K562 (cell line): Measurements from ENCODE around the gene DENND2C. TPM values are rescaled to one million over a fixed set of nuclear protein-coding genes. Genes with fewer than 3 reads are reported as not detected.

Source experiments
- BCL6 ChIP-seq: fragments of 250-450 bp; sonication (Bioruptor Pico); IDR thresholded peaks from 2 replicates; pipeline ENCODE4 v1.4.0; 2020
- C11orf30 ChIP-seq: fragments of 450-650 bp; IDR thresholded peaks from 2 replicates; pipeline ENCODE4 v1.6.1; 2016; ENCODE audit warnings: low read depth, mild to moderate bottlenecking
- CREB1 ChIP-seq, 2 experiments: sonication (generic) in 1 of 2; formaldehyde crosslinking in 1 of 2; IDR thresholded peaks; 2 replicates each; pipeline versions ENCODE4 v1.6.1 to v1.8.0; 2012 to 2022; ENCODE audit warnings: inconsistent platforms in 1 of 2, mild to moderate bottlenecking in 1 of 2, missing genetic modification reagents in 1 of 2, moderate library complexity in 1 of 2
- ESRRB ChIP-seq: fragments of 250-450 bp; sonication (Bioruptor Pico); IDR thresholded peaks from 2 replicates; pipeline ENCODE4 v1.5.0; 2020; ENCODE audit warnings: mild to moderate bottlenecking, moderate library complexity, borderline replicate concordance
- KDM4B ChIP-seq, 2 experiments: fragments of 450-650 bp in 1 of 2; sonication (generic) in 1 of 2; IDR thresholded peaks; 2 replicates each; pipeline ENCODE4 v1.6.1; 2016 to 2017; ENCODE audit warnings: borderline replicate concordance in 2 of 2, antibody characterized with exemption in 1 of 2, low read depth in 1 of 2, mild to moderate bottlenecking in 1 of 2
- MTA1 ChIP-seq: fragments of 450-650 bp; IDR thresholded peaks from 2 replicates; pipeline ENCODE4 v1.6.1; 2017; ENCODE audit warnings: borderline replicate concordance
- YY1 ChIP-seq, 3 experiments: IDR thresholded peaks; 2 replicates each; pipeline ENCODE4 v1.6.1; 2011; ENCODE audit warnings: low read length in 2 of 3, mild to moderate bottlenecking in 2 of 3, moderate library complexity in 2 of 3, borderline replicate concordance in 1 of 3, control low read depth in 1 of 3, low read depth in 1 of 3; ENCODE audit not compliant: insufficient read depth in 3 of 3, insufficient replicate concordance in 2 of 3, control insufficient read depth in 1 of 3, insufficient read length in 1 of 3; ENCODE audit errors: extremely low read depth in 1 of 3
- ZNF165 ChIP-seq: fragments of 250-450 bp; sonication (Bioruptor Pico); IDR thresholded peaks from 2 replicates; pipeline ENCODE4 v1.4.0; 2020; ENCODE audit warnings: borderline replicate concordance
- ZNF668 ChIP-seq: fragments of 250-450 bp; sonication (Bioruptor Pico); IDR thresholded peaks from 2 replicates; pipeline ENCODE4 v1.8.0; 2022; ENCODE audit warnings: mild to moderate bottlenecking, inconsistent platforms
- ZNF79 ChIP-seq: fragments of 250-450 bp; sonication (Bioruptor Pico); IDR thresholded peaks from 2 replicates; pipeline ENCODE4 v1.4.0; 2020; ENCODE audit warnings: low read depth, mild to moderate bottlenecking, moderate library complexity
- polyA plus RNA-seq, 8 experiments: library from polyadenylated mRNA; depleted of rRNA in 4 of 8; stranded (reverse) in 5 of 8; unstranded in 3 of 8; fragments of >200 nt; fragmentation: Nextera tagmentation in 2 of 8; fragmentation: Illumina TruSeq in 1 of 8; extraction: Ambion mirVana in 2 of 8; extraction: Trizol in 1 of 8; gene quantifications; 2 replicates each; pipeline versions ENCODE4 v1.2.1 to v1.2.3, GENCODE V29; 2011 to 2014; ENCODE audit warnings: inconsistent platforms in 1 of 8, missing spikeins in 1 of 8
- total RNA-seq, 7 experiments: library from RNA; depleted of rRNA in 6 of 7; stranded (reverse); fragments of >200 nt in 6 of 7; fragmentation: Illumina TruSeq in 2 of 7; extraction: Trizol in 2 of 7; gene quantifications; 2 replicates each; pipeline versions ENCODE4 v1.2.1 to v1.2.3, GENCODE V29; 2011 to 2021; ENCODE audit warnings: low replicate concordance in 1 of 7
- TF ChIP-seq, protein P1 (sequence below): sonication (generic); formaldehyde crosslinking; IDR thresholded peaks from 2 replicates; pipeline ENCODE4 v1.8.0; 2022; ENCODE audit warnings: mild to moderate bottlenecking, missing genetic modification reagents
- TF ChIP-seq, protein P2 (sequence below): sonication (generic); formaldehyde crosslinking; IDR thresholded peaks from 2 replicates; pipeline ENCODE4 v1.8.0; 2022; ENCODE audit warnings: missing genetic modification reagents, mild to moderate bottlenecking, moderate library complexity, borderline replicate concordance
- TF ChIP-seq, protein P3 (sequence below): sonication (generic); formaldehyde crosslinking; IDR thresholded peaks from 2 replicates; pipeline ENCODE4 v1.4.0; 2020; ENCODE audit warnings: mild to moderate bottlenecking, missing genetic modification reagents

The DENND2C gene
- total and polyA plus RNA-seq, 9 of the 15 experiments (the other 6 are each of a cell fraction or from before 2014, with no cell fraction given) = 0.03 to 0.25 (median 0.14) TPM

DNA sequence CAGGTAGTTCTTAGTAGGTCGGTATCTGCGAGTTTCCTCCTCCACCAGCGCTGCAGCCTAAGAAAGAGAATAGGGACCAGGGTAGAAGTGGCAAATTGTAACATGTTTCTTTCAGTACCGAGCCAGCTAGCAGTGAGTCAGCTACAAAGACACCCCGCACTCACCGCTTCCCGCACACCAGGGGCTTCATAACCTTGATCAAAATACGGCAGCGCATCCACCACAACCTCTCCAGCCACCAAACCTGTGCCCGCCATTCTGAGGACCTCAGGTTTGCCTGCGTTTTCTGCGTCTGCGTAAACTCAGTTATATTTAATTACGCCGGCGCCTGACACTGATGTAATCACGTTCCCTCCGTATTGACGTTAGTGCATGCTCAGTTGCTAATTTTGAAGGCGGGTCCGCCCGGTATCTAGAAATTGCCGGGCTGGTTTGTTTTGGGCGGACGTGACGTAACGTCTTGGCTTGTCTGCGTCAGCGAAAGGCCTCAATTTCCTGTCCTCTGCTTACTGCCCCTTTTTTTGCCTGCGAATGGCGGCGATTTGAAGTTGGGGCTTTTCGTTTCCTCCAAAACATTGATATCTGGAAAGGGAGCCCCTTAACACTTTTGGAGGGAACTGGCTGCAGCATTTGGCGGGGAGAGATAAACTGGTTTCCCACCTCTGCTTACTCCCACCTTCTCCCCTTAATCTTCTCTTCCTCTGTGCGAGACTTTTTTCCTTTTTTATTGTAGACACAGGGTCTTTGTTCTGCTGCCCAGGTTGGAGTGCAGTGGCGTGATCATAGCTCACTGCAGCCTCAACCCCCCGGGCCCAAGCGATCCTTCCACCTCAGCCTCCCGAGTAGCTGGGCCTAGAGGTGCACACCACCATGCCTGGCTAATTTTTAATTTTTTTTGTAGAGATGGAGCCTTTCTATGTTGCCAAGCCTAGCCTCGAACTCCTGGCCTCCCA is 88.2 kb downstream of the DENND2C start, which contains the start of gene BCAS2 (continued):
- TF ChIP-seq, protein P1, sequence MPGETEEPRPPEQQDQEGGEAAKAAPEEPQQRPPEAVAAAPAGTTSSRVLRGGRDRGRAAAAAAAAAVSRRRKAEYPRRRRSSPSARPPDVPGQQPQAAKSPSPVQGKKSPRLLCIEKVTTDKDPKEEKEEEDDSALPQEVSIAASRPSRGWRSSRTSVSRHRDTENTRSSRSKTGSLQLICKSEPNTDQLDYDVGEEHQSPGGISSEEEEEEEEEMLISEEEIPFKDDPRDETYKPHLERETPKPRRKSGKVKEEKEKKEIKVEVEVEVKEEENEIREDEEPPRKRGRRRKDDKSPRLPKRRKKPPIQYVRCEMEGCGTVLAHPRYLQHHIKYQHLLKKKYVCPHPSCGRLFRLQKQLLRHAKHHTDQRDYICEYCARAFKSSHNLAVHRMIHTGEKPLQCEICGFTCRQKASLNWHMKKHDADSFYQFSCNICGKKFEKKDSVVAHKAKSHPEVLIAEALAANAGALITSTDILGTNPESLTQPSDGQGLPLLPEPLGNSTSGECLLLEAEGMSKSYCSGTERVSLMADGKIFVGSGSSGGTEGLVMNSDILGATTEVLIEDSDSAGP (CRISPR knock-in tag) = no peak
- TF ChIP-seq YY1 (IDR thresholded peaks at IDR 0.05; ENCODE audit: borderline replicate concordance in 1 of 3, control insufficient read depth in 1 of 3, extremely low read depth in 1 of 3, insufficient read depth in 3 of 3, insufficient read length in 1 of 3, insufficient replicate concordance in 2 of 3, low read depth in 1 of 3, low read length in 2 of 3) = peak; percentile 48 to 85 (median 85)
- no peak for TF ChIP-seq ZNF165 (CRISPR knock-in tag)
- TF ChIP-seq ZNF79 (CRISPR knock-in tag) = peak; percentile 64; the same call in 1 of the 2 replicates
- peak; percentile 96 for TF ChIP-seq MTA1
- peak; percentile 99 for TF ChIP-seq CREB1 (IDR thresholded peaks at IDR 0.05)
- TF ChIP-seq CREB1 (CRISPR knock-in tag; IDR thresholded peaks at IDR 0.05) = peak; percentile 97
- TF ChIP-seq, protein P2, sequence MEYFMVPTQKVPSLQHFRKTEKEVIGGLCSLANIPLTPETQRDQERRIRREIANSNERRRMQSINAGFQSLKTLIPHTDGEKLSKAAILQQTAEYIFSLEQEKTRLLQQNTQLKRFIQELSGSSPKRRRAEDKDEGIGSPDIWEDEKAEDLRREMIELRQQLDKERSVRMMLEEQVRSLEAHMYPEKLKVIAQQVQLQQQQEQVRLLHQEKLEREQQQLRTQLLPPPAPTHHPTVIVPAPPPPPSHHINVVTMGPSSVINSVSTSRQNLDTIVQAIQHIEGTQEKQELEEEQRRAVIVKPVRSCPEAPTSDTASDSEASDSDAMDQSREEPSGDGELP (CRISPR knock-in tag) = peak; percentile 53
- 0 out of 2 replicates have a peak, but pooled peaks have one; percentile 32 for TF ChIP-seq BCL6 (CRISPR knock-in tag)
- TF ChIP-seq ZNF668 = no peak
- no peak for TF ChIP-seq ESRRB
- TF ChIP-seq, protein P3, sequence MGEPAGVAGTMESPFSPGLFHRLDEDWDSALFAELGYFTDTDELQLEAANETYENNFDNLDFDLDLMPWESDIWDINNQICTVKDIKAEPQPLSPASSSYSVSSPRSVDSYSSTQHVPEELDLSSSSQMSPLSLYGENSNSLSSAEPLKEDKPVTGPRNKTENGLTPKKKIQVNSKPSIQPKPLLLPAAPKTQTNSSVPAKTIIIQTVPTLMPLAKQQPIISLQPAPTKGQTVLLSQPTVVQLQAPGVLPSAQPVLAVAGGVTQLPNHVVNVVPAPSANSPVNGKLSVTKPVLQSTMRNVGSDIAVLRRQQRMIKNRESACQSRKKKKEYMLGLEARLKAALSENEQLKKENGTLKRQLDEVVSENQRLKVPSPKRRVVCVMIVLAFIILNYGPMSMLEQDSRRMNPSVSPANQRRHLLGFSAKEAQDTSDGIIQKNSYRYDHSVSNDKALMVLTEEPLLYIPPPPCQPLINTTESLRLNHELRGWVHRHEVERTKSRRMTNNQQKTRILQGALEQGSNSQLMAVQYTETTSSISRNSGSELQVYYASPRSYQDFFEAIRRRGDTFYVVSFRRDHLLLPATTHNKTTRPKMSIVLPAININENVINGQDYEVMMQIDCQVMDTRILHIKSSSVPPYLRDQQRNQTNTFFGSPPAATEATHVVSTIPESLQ = no peak
- TF ChIP-seq C11orf30 = peak; percentile 95
- TF ChIP-seq KDM4B (IDR thresholded peaks at IDR 0.05; ENCODE audit: borderline replicate concordance in 2 of 2, low read depth in 1 of 2) = no peak; a peak in 1 of 4 replicates
